Epithelial cell of proximal tubule (primary cell): ENCODE data around the gene PCDHGC3. TPM values are rescaled to one million over a fixed set of nuclear protein-coding genes. Genes with fewer than 3 reads are reported as not detected.

Experiments
- DNase-seq: peaks from one replicate; pipeline ENCODE4 v3.0.0-alpha.2; 2011; ENCODE audit warnings: low read depth
- H3K4me3 ChIP-seq: 2 replicates; pipeline ENCODE4 v1.5.1; 2011; ENCODE audit warnings: low read depth, mild to moderate bottlenecking, low read length
- CTCF ChIP-seq: conservative IDR thresholded peaks from 2 replicates; pipeline ENCODE4 v1.5.1; 2012; ENCODE audit warnings: low read depth, mild to moderate bottlenecking, low read length
- total RNA-seq: library from RNA; depleted of rRNA; stranded (reverse); fragments of >200 nt; gene quantifications from 2 replicates; pipeline ENCODE4 v1.2.3, GENCODE V29; 2015

Gene PCDHGC3
- total RNA-seq, 1 donor from 2014 or later, result 23.2 TPM

GRCh38 chr5:141477044-141477575 is 1.3 kb downstream of the PCDHGC3 start:
- H3K4me3 ChIP-seq, result peak overlapping the region; percentile 71
- no peak for TF ChIP-seq CTCF
- DNase-seq, result no peak

- no peak for TF ChIP-seq CTCF
- no peak for DNase-seq
- H3K4me3 ChIP-seq, result no peak overlapping the region
These were observed 2.0 kb downstream of the PCDHGC3 start for GRCh38 chr5:141477815-141478214.

- peak; percentile 34 for TF ChIP-seq CTCF
- no peak overlapping the region for H3K4me3 ChIP-seq
- DNase-seq, result no peak
These were observed 2.7 kb downstream of the PCDHGC3 start for GRCh38 chr5:141478321-141478945.

GRCh38 chr5:141479776-141480175 is 4.0 kb downstream of the PCDHGC3 start:
- no peak for TF ChIP-seq CTCF
- DNase-seq, result no peak

GRCh38 chr5:141483902-141484301 is 8.1 kb downstream of the PCDHGC3 start:
- no peak for TF ChIP-seq CTCF
- no peak for DNase-seq
- no peak overlapping the region for H3K4me3 ChIP-seq

More at GRCh38 chr5:141479776-141480175, 4.0 kb downstream of the PCDHGC3 start:
- H3K4me3 ChIP-seq, result no peak overlapping the region

GRCh38 chr5:141484310-141484640 is 8.5 kb downstream of the PCDHGC3 start:
- no peak for DNase-seq
- TF ChIP-seq CTCF, result no peak
- H3K4me3 ChIP-seq, result peak overlapping the region; percentile 39
